T-helper 1 cell treated with Interleukin-12 subunit alpha and Interleukin-12 subunit beta and Interleukin-4 antibody, amounts not matched to agents 30 ng/mL and 1 ng/mL, for 36 hours (primary cell): ENCODE data around the gene ZNF74. TPM values are rescaled to one million over a fixed set of nuclear protein-coding genes. Genes with fewer than 3 reads are reported as not detected.
"Not testable (repeated sequence)": the region's sequence is repeated elsewhere in the genome, so short reads cannot be mapped to it uniquely, and the experiment has no call there.

Source experiments
- intact Hi-C: fragments of 100-400 bp; cut with micrococcal nuclease; formaldehyde crosslinking; loops from one replicate; pipeline ENCODE4 v1.15.1; 2024
- total RNA-seq: library from RNA; stranded (reverse); gene quantifications from 2 replicates; pipeline ENCODE4 v1.2.3, GENCODE V29; 2022

ZNF74 gene
- total RNA-seq, 1 donor from 2014 or later = 7.4 TPM

DNA sequence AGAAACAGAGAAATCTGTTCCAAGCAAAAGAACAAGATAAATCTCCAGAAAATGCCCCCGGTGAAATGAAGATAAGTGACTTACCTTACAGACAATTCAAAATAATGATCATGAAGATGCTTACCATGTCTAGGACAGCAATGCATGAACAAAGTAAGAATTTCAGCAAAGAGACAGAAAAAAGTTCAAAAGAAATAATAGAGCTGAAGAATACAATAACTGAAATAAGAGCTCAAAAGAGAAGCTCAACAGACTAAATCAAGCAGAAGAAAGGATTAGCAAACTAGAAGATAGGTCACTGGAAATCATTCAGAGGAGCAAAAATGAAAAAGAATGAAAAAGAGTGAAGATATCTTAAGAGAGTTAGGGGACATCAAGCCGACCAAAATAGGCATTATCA lies 19.8 kb upstream of the ZNF74 start:
- intact Hi-C loops = not testable (repeated sequence)

DNA sequence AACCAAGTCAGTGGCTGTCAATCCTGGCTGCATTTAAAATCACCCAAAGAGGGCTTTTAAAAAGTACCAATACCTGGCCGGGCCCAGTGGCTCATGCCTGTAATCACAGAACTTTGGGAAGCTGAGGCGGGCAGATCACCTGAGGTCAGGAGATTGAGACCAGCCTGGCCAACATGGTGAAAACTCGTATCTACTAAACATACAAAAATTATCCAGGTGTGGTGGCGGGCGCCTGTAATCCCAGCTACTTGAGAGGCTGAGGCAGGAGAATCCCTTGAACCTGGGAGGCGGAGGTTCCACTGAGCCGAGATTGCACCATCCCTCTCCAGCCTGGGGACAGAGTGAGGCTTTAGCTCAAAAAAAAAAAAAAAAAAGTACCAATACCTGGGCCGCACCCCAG lies 17.7 kb upstream of the ZNF74 start:
- intact Hi-C loops = not testable (repeated sequence)

DNA sequence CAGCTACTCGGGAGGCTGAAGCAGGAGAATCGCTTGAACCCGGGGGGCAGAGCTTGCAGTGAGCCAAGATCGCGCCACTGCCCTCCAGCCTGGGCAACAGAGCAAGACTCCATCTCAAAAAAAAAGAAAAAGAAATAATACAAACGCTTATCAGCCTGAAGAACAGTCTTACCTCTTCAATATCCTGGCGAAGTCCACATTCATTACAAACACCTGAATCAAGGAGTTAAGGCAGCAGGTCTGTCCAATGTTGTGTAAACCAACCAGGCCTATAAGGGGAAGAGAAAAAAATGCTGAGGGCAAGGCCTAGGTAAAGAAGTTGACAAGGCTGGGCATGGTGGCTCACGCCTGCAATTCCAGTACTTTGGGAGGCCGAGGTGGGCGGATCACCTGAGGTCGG lies 17.0 kb upstream of the ZNF74 start:
- intact Hi-C loops = not testable (repeated sequence)

DNA sequence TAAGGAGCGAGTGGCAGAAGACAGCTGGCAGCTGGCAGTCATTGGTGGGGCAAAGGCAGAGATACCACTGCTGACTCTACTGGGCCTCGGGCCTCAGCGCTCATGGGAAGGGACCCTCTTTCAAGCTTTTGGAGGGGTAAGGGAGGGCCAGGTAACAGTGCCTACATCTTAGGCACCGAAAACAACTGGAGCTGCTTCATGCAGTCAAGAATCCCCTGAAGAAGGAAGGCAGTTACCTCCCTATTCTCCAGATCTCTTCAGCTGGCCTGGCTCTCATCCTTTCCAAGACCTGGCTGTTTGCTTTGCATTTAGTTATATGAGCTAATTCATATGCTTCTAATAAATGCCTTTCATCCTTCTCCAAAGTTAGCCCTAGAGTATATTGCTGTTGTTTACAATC lies 15.8 kb upstream of the ZNF74 start:
- intact Hi-C loops = no loop called here

DNA sequence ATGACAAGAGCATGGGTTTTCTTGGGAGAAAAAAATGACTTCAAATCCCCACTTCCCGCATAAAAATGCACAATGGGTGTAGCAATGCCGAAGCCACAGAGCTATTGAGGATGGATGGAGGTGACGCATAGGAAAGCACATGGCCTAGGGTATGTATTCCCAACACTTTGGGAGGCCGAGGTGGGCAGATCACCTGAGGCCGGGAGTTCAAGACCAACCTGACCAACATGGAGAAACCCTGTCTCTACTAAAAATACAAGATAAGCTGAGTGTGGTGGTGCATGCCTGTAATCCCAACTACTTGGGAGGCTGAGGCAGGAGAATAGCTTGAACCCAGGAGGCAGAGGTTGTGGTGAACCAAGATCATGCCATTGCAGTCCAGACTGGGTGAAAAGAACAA lies 15.3 kb upstream of the ZNF74 start:
- intact Hi-C loops = not testable (repeated sequence)

DNA sequence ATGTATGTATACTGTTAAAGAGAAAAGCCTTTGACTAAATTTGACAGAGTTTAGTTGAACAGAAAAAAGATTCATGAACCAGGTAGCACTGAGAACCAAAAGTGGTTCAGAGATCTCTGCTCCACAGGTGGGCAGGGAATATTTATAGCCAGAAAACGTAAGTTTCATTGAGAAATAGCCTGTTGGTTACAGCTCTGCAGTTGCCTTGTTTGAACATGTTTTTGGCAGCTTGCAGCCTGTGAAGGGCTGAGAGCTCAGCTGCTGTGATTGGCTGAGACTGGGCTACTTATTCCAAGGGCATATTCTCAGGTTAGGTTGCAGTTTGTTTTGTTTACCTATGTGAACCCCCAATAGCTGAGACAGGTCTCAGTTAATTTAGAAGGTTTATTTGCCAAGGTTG lies 13.5 kb upstream of the ZNF74 start:
- intact Hi-C loops = no loop called here

DNA sequence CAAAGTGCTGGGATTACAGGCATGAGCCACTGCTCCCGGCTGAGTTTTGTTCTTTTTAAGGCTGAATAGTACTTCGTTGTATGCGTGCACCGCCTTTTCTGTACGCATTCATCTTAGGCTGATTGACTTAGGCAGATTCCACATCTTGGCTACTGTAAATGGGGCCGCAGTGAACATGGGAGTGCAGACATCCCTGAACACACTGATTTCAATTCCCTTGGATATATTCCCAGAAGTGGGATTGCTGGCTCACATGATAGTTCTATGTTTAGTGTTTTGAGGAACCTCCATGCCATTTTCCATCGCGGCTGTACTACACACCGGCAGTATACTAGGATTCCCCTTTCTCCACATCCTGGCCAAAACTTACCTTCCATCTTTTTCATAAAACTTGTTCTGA lies 10.4 kb upstream of the ZNF74 start:
- intact Hi-C loops = no loop called here

DNA sequence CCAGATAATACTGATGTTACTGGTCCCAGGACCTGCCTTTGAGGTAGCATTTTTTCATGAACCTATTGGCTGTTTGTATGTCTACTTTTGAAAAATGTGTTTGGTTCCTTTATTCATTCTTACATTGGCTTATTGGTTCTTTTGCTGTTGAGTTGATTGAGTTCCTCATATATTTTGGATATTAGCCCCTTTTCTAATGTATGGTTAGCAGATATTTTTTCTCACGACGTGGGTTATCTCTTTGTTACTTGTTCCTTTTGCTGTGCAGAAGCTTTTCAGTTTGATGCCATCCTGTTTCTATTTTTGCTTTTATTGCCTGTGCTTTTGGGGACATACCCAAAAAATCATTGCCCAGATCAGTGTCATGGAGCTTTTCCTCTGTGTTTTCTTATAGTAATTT lies 9.8 kb upstream of the ZNF74 start:
- intact Hi-C loops = no loop called here

DNA sequence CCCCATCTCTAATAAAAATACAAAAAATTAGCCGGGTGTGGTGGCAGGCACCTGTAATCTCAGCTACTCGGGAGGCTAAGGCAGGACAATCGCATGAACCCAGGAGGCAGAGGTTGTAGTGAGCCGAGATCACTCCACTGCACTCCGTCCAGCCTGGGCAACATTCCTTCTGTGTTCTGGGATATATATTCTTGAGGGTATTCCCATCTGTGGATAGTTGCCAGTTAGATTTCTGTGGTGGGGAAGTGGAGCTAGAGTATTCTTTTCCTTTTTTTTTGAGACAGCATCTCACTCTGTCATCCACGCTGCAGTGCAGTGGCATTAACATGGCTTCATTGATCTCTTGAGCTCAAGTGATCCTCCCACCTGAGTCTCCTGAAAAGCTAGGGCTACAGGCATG lies 9.1 kb upstream of the ZNF74 start:
- intact Hi-C loops = no loop called here

DNA sequence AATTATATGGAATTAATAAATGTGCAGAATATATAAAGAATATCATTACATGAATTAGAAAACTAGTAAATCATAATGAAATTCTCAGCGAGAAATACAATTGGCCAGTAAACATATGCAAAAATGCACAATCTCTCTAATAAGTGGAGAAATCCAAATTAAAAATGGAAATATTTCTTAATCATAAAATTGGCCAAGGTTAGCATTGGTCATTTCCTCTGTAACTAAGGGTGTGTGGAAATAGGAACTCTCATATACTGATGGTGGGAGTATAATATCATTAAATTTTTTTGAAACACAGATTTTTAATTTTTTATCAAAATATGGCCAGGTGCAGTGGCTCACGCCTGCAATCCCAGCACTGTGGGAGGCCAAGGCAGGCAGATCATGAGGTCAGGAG lies 7.6 kb upstream of the ZNF74 start:
- intact Hi-C loops = no loop called here

DNA sequence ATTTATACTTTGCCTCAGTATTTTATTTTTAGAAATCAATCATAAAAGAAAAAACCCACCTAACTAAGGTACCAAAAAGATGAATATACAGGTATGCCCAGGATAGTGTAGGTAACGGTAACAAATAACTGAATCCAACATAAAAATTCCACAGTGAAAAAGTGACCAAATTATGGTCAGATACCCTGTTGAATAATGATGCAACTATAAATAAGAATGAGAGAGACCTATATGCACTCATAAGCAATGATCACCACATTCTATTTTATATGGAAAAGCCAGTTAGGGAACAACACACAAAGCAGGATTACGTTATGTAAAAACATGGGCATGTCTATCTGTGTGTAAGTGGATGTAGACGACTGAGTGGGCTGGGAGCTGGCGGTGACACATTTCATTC lies 7.0 kb upstream of the ZNF74 start:
- intact Hi-C loops = no loop called here

DNA sequence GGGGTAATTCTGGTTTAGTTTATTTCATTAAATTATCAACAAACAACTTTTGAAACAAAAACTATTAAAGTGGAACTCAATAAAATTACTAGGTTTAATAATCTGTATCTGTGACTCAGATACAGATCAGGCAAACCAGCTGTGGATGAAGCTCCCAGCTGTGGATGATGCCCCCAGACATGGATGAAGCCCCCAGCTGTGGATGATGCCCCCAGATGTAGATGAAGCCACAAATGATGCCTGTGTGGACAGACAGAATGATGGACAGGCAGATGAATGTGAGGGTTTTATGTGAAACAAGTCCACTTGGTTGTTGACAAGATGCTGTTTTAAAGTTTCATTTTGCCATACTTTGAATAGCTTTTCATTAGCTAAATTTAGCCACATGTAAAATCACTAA lies 5.8 kb upstream of the ZNF74 start:
- intact Hi-C loops = no loop called here

DNA sequence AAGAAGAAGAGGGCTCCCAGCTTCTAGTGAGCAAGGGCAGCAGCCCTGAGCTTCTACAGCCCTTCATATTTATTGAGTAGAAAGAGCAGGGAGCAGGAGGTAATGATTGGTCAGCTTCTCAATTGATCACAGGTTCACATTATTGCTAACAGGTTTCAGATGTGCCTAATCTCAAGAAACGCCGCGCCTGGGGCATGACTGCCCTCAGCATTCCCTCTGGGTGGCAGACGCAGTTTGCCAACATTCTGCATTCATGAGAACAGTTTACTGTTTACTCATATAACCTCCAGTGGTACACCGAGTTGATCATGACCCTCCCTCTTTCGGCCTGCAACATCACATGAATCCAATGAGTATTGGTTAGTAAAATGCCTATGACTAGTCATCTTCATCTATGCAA lies 4.7 kb upstream of the ZNF74 start:
- intact Hi-C loops = no loop called here

DNA sequence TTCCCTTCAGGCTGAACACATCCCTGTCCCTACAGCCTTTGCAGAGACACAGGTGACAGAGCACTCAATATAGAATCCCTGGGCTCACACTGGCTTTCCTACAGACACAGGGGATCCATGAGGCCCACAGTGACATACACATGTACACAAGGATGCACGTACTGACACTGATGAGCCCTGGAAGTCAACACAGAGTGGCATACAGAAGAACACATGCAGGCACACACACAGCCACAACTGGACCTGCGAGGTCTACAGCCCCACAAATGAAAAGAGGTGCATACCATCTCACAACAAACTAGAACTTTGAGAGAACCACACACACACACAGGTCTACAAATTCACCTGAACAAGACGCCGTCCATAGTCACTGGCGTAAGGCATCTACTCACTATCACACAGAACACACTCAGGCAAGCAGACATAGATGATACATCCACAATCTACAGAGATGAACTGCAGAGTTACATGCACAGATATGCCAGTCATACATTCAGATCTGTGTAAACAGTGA lies 3.5 kb upstream of the ZNF74 start:
- intact Hi-C loops = loop anchor here (5.0 kb wide), 1 partner anchor 68 kb away; the partner anchor contains the start of gene DGCR6L

DNA sequence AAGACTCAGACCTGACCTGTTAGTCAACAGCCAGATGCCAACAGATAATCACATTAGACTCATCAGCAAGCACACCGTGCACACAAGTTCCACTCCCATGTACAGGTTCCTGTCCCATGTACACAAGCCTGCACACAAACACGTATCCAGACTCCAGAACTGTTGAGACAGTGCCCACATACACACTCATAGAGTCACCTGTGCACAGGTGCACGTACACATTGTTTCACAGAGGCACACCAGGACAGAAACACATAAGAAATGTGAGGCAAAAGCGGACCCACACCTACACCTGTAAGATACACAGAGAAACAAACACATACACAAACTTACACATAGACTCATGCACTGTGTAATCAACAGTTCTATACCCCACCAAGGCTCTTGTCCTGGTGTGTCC lies 2.7 kb upstream of the ZNF74 start:
- intact Hi-C loops = loop anchor here (5.0 kb wide), 1 partner anchor 69 kb away; the partner anchor contains the start of gene DGCR6L

DNA sequence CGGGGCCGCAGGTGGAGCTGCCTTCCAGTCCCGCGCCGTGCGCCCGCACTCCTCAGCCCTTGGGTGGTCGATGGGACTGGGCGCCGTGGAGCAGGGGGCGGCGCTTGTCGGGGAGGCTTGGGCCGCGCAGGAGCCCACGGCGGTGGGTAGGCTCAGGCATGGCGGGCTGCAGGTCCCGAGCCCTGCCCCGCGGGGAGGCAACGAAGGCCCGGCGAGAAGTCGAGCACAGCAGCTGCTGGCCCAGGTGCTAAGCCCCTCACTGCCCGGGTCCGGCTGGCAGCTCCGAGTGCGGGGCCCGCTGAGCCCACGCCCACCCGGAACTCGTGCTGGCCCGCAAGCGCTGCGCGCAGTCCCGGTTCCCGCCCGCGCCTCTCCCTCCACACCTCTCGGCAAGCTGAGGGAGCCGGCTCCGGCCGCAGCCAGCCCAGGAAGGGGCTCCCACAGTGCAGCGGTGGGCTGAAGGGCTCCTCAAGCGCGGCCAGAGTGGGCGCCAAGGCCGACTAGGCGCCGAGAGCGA lies 1.5 kb upstream of the ZNF74 start:
- intact Hi-C loops = loop anchor here (5.0 kb wide), 1 partner anchor 70 kb away; the partner anchor contains the start of gene DGCR6L

DNA sequence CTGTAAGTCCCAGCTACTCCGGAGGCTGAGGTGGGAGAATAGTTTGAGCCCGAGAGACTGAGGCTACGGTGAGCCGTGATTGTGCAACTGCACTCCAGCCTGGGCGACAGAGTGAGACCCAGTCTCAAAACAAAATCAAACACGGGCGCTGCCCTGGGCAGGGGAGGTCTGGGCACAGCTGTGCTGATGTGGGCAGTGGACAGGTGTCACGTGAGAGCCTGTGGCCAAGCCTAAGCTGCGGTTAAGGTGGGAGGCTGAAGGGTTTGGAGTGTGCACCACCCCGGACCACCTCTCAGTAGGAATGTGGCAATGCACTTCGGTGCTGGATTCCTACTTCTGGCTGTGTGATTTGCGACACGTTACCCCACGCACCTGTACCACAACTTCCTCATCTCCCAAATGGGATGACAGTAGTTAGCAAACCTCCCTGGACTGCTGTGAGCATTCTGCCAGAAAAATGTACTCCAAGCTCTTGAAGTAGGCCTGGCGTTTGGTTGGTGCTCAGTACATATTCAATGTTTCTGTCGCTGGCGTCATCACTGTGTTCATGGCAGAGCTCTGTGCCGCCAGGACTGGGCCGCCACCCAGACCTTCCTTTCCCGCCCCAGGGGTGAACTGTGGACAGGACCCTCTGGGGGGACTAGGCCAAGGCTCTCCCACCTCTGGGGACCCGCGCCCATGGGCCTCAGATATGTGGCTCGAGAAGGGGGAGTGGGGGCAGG lies 807 bp upstream of the ZNF74 start:
- intact Hi-C loops = loop anchor here (1.0 to 5.0 kb wide), 2 partner anchors 36 to 71 kb away; partner anchors contain the start of gene DGCR6L

DNA sequence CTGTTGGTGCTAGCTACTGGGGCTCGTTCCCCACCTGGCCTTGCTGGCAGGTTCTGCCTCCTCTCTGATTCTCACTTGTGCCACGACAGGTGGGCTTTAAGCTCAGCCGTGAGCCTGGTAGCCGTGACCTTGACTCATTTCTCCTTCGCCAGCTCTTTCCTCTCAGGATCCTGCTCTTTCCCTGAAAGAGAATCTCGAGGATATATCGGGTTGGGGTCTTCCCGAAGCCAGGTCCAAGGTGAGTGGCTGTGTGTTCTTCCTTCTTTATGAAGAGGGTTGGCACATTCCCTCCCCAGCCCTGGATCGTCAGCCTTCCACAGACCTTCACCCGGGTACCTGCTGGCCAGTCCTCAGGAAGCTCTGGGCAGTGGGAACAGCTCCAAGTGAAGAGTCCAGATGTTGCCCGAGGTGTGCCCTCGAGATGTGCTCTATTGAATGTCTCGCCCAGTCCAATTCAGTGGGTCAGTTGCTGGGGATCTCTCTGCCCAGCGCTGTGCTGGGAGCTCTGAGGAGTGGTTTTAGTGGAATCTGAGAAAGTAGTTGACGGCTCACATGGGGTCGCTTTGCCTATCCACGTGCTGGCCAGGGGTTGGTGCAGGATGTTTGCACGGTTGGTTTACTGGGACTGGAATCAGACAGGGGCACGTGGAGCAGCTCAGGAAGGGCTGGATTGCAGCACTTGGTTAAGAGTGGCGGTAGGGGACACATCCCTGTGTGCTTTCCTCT lies 1.4 kb downstream of the ZNF74 start:
- intact Hi-C loops = no loop called here

DNA sequence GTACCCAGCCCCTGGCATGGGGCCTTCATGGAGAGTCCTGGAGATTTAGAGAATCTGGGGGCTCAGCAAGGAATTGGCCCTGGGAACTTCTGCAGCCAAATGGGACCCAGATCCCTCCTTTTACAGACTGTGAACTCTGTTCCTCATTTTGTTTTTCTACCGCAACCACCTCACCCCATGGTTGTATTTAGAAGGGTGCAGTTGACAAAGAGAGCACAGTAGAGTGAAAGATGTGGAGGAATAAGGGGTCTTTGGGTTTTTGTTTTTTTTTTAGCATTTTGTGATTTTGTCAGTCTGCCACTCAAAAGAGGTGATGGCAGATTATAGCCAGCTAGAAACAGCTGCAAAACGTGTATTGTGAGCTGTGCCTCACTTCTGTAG lies 1.9 kb downstream of the ZNF74 start:
- intact Hi-C loops = no loop called here

DNA sequence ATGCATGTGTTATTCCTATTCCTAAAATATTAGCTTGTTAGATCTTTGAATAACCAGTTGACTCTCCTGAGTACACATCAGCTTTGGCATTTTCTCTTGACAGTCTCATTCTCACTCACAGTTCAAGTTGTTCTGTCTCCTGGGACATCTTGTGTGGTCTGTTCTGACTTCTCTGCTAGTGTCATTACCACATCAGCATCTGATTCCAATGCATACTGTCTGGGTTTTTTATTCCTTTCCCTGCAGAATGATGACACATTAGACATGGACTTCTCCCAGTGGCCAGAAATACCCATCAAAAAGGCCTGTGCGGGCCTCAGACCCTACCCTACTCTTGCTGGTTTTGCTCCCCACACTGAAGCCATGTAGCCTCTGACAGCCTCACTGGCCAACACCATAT lies 2.7 kb downstream of the ZNF74 start:
- intact Hi-C loops = no loop called here

DNA sequence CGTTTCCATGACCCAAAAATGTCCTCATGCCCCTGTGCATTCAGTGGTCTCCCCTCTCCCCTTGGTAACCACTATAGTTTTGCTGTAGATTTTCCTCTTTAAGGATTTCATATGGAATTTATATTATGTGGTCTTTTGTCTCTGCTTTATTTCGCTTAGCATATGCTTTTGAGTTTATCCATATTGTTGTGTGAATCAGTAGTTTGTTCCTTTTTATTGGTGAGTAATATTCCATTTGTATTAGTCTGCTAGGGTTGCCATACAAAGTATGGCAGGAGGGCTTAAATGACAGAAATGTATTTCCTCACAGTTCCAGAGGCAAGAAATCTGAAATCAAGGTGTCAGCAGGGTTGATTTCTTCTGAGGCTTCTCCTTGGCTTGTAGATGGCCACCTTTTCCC lies 3.5 kb downstream of the ZNF74 start:
- intact Hi-C loops = no loop called here

DNA sequence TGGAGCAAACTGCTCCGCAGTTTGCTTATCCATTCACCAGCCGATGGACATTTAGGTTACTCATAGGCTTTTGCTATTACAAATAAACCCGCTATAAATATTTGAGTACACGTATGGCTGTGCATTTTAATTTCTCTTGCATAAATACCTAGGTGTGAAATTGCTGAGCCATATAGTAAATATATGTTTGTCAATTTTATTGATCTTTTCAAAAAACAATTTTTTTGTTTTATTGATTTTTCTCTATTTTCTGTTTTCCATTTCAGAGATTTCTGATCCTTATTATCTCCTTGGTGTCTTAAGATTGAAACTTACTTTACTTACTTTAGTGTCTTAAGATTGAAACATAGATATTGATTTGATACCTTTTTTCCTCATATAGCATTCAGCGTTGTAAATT lies 4.5 kb downstream of the ZNF74 start:
- intact Hi-C loops = no loop called here
